ENCODE measurements around the gene LRRC61.
"Not testable (repeated sequence)": the region's sequence is repeated elsewhere in the genome, so short reads cannot be mapped to it uniquely, and the experiment has no call there.

The LRRC61 gene

GRCh38 chr7:150308575-150308974 is 14.6 kb upstream of the LRRC61 start:
- H3K4me1 ChIP-seq (ENCODE audit: low read depth, poor library complexity, severe bottlenecking), result peaks cover 36% of the 10 kb centered on the region
- H3K4me3 ChIP-seq (IDR thresholded peaks at IDR 0.05; ENCODE audit: insufficient read depth, low read depth, low read length), result no peak overlapping the region
- no peak overlapping the region for H3K4me2 ChIP-seq
- no peaks in the 10 kb centered on the region for H4K20me1 ChIP-seq (ENCODE audit: insufficient read depth)
- H3K9ac ChIP-seq, result no peak overlapping the region
- H3K27me3 ChIP-seq (ENCODE audit: insufficient read depth, low read depth), result no peaks in the 10 kb centered on the region
- H3K36me3 ChIP-seq (ENCODE audit: insufficient read depth), result no peaks in the 10 kb centered on the region
- H3K79me2 ChIP-seq (ENCODE audit: insufficient read depth, low read depth), result peaks cover 10% of the 10 kb centered on the region
- H3K27ac ChIP-seq, result no peak overlapping the region
- no peak overlapping the region for H2AFZ ChIP-seq (ENCODE audit: low read depth)
- TF ChIP-seq CTCF (conservative IDR thresholded peaks at IDR 0.05; ENCODE audit: low read depth, low read length), result no peak

GRCh38 chr7:150311146-150311545 is 12.0 kb upstream of the LRRC61 start:
- no peak overlapping the region for H3K9ac ChIP-seq
- no peaks in the 10 kb centered on the region for H4K20me1 ChIP-seq (ENCODE audit: insufficient read depth)
- no peak overlapping the region for H3K4me2 ChIP-seq
- no peaks in the 10 kb centered on the region for H3K36me3 ChIP-seq (ENCODE audit: insufficient read depth)
- TF ChIP-seq CTCF (conservative IDR thresholded peaks at IDR 0.05; ENCODE audit: low read depth, low read length), result no peak
- peaks cover 47% of the 10 kb centered on the region for H3K4me1 ChIP-seq (ENCODE audit: low read depth, poor library complexity, severe bottlenecking)
- no peak overlapping the region for H2AFZ ChIP-seq (ENCODE audit: low read depth)
- H3K27ac ChIP-seq, result no peak overlapping the region
- H3K79me2 ChIP-seq (ENCODE audit: insufficient read depth, low read depth), result peaks cover 18% of the 10 kb centered on the region
- no peaks in the 10 kb centered on the region for H3K27me3 ChIP-seq (ENCODE audit: insufficient read depth, low read depth)
- no peak overlapping the region for H3K4me3 ChIP-seq (IDR thresholded peaks at IDR 0.05; ENCODE audit: insufficient read depth, low read depth, low read length)

- TF ChIP-seq CTCF (conservative IDR thresholded peaks at IDR 0.05; ENCODE audit: low read depth, low read length), result no peak
- Histone ChIP-seq H4K20me1 (ENCODE audit: insufficient read depth) (no peaks in the 10 kb centered on the region), H3K36me3 (ENCODE audit: insufficient read depth) (no peaks in the 10 kb centered on the region), H3K4me1 (ENCODE audit: low read depth, poor library complexity, severe bottlenecking) (peaks cover 43% of the 10 kb centered on the region), H3K27ac (no peak overlapping the region), H3K79me2 (ENCODE audit: insufficient read depth, low read depth) (peaks cover 18% of the 10 kb centered on the region), H3K4me3 (IDR thresholded peaks at IDR 0.05; ENCODE audit: insufficient read depth, low read depth, low read length) (no peak overlapping the region), H3K27me3 (ENCODE audit: insufficient read depth, low read depth) (no peaks in the 10 kb centered on the region), H2AFZ (ENCODE audit: low read depth) (no peak overlapping the region), H3K4me2 (no peak overlapping the region), H3K9ac (no peak overlapping the region)
Observed at GRCh38 chr7:150311711-150312110, 11.4 kb upstream of the LRRC61 start.

- peak overlapping the region; percentile 31; the same call in 1 of the 2 replicates for H3K4me2 ChIP-seq
- not testable (repeated sequence) for H3K9ac ChIP-seq; H3K27ac ChIP-seq; H3K36me3 ChIP-seq (ENCODE audit: insufficient read depth); H3K27me3 ChIP-seq (ENCODE audit: insufficient read depth, low read depth); H4K20me1 ChIP-seq (ENCODE audit: insufficient read depth); H2AFZ ChIP-seq (ENCODE audit: low read depth); H3K4me3 ChIP-seq (IDR thresholded peaks at IDR 0.05; ENCODE audit: insufficient read depth, low read depth, low read length)
- peaks cover 18% of the 10 kb centered on the region for H3K79me2 ChIP-seq (ENCODE audit: insufficient read depth, low read depth)
- H3K4me1 ChIP-seq (ENCODE audit: low read depth, poor library complexity, severe bottlenecking), result peaks cover 32% of the 10 kb centered on the region
Observed at GRCh38 chr7:150312649-150313366, 10.3 kb upstream of the LRRC61 start.

GRCh38 chr7:150313367-150313809 is 9.8 kb upstream of the LRRC61 start:
- no peak for TF ChIP-seq CTCF (conservative IDR thresholded peaks at IDR 0.05; ENCODE audit: low read depth, low read length)
- H3K4me1 ChIP-seq (ENCODE audit: low read depth, poor library complexity, severe bottlenecking), result peaks cover 32% of the 10 kb centered on the region
- no peak overlapping the region for H3K4me3 ChIP-seq (IDR thresholded peaks at IDR 0.05; ENCODE audit: insufficient read depth, low read depth, low read length)
- H2AFZ ChIP-seq (ENCODE audit: low read depth), result no peak overlapping the region
- H3K27ac ChIP-seq, result no peak overlapping the region; the same call in 1 of the 2 replicates
- H3K79me2 ChIP-seq (ENCODE audit: insufficient read depth, low read depth), result peaks cover 22% of the 10 kb centered on the region
- no peaks in the 10 kb centered on the region for H4K20me1 ChIP-seq (ENCODE audit: insufficient read depth)
- H3K9ac ChIP-seq, result no peak overlapping the region
- H3K36me3 ChIP-seq (ENCODE audit: insufficient read depth), result no peaks in the 10 kb centered on the region
- peak overlapping the region; percentile 31; the same call in 1 of the 2 replicates for H3K4me2 ChIP-seq
- no peaks in the 10 kb centered on the region for H3K27me3 ChIP-seq (ENCODE audit: insufficient read depth, low read depth)

Data from KMS-11 (cell line).